AG09319 (cell line): ENCODE measurements around the gene YTHDF1.

Experiments
- DNase-seq: peaks from one replicate; pipeline ENCODE4 v3.0.0-alpha.2; 2010; ENCODE audit warnings: low read depth; ENCODE audit errors: extremely low read depth
- CTCF ChIP-seq: IDR thresholded peaks from 2 replicates; pipeline ENCODE4 v1.5.1; 2011; ENCODE audit warnings: low read depth, mild to moderate bottlenecking, inconsistent platforms, low read length, moderate library complexity

The YTHDF1 gene

GRCh38 chr20:63248835-63249591, 33.1 kb upstream of the YTHDF1 start:
- no peak for TF ChIP-seq CTCF
- DNase-seq: no peak

GRCh38 chr20:63247671-63248228, 31.8 kb upstream of the YTHDF1 start:
- no peak for DNase-seq
- TF ChIP-seq CTCF: no peak

GRCh38 chr20:63246490-63247288, 30.8 kb upstream of the YTHDF1 start:
- no peak for TF ChIP-seq CTCF
- no peak for DNase-seq

- no peak for DNase-seq
- TF ChIP-seq CTCF: no peak
Observed at GRCh38 chr20:63244468-63244867, 28.5 kb upstream of the YTHDF1 start.

GRCh38 chr20:63243604-63244247, 27.8 kb upstream of the YTHDF1 start:
- no peak for DNase-seq
- no peak for TF ChIP-seq CTCF

GRCh38 chr20:63242736-63243135, 26.8 kb upstream of the YTHDF1 start:
- TF ChIP-seq CTCF: no peak
- no peak for DNase-seq

- no peak for DNase-seq
- no peak for TF ChIP-seq CTCF
Observed at GRCh38 chr20:63241272-63241671, 25.3 kb upstream of the YTHDF1 start.
